Testis (tissue), 2 donors: Measurements from ENCODE around the gene ZSCAN21.

Experiments
- CTCF ChIP-seq, 3 experiments: fragments of 450-650 bp in 2 of 3; fragments of 200-600 bp in 1 of 3; sonication (generic) in 1 of 3; IDR thresholded peaks; one replicate each; pipeline ENCODE4 v1.5.1; 2016 to 2019; ENCODE audit warnings: antibody characterized with exemption in 3 of 3, mild to moderate bottlenecking in 2 of 3, moderate library complexity in 1 of 3
- POLR2A ChIP-seq: fragments of 450-650 bp; IDR thresholded peaks from one replicate; pipeline ENCODE4 v1.6.1; 2017; ENCODE audit warnings: antibody characterized with exemption, mild to moderate bottlenecking, moderate library complexity

GRCh38 chr7:100071018-100071723 lies 21.6 kb downstream of the ZSCAN21 start:
- TF ChIP-seq CTCF (IDR thresholded peaks at IDR 0.05) (no peak), POLR2A (no peak)
